ENCODE measurements around the gene ROBO1.

DNA sequence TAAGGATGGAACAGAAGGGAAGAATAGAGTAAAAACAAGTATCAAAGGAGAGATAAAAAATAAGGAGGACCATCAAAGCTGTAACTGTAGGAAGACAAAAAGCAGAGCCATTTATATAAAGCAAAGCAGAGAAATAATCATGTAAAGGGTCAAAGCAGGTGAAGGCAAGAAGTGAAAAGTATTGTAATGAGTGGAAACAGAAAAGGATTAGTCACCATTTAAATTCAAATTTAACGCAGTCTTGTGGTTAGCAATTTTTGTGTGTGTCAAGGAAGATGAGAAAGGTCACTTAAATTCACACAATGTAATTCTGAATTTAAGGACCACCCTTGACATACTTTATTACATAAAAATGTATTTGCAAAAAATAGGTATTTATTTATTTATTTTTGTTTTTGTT is 567.8 kb downstream of the ROBO1 start:
- TF ChIP-seq, protein P1, sequence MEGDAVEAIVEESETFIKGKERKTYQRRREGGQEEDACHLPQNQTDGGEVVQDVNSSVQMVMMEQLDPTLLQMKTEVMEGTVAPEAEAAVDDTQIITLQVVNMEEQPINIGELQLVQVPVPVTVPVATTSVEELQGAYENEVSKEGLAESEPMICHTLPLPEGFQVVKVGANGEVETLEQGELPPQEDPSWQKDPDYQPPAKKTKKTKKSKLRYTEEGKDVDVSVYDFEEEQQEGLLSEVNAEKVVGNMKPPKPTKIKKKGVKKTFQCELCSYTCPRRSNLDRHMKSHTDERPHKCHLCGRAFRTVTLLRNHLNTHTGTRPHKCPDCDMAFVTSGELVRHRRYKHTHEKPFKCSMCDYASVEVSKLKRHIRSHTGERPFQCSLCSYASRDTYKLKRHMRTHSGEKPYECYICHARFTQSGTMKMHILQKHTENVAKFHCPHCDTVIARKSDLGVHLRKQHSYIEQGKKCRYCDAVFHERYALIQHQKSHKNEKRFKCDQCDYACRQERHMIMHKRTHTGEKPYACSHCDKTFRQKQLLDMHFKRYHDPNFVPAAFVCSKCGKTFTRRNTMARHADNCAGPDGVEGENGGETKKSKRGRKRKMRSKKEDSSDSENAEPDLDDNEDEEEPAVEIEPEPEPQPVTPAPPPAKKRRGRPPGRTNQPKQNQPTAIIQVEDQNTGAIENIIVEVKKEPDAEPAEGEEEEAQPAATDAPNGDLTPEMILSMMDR (conservative IDR thresholded peaks at IDR 0.05; ENCODE audit: low read depth, low read length): no peak
- TF ChIP-seq EZH2 (IDR thresholded peaks at IDR 0.05; ENCODE audit: low read length, unreplicated experiment): no peak
- TF ChIP-seq EZH2phosphoT487 (IDR thresholded peaks at IDR 0.05; ENCODE audit: borderline replicate concordance, low read length): no peak

Measured in PC-3 (cell line).